ENCODE data around the gene RAB31.

GRCh38 chr18:9694174-9694573, 13.9 kb upstream of the RAB31 start:
- no peak for TF ChIP-seq CTCF (IDR thresholded peaks at IDR 0.05; ENCODE audit: low read length)
- TF ChIP-seq EZH2 (IDR thresholded peaks at IDR 0.05; ENCODE audit: borderline replicate concordance, low read length), result no peak
